Forelimb muscle (tissue), 1 donor: ENCODE measurements around the gene GGT6. TPM values are rescaled to one million over a fixed set of nuclear protein-coding genes. Genes with fewer than 3 reads are reported as not detected.
"Not testable (repeated sequence)": the region's sequence is repeated elsewhere in the genome, so short reads cannot be mapped to it uniquely, and the experiment has no call there.

ENCODE experiments used
- DNase-seq: peaks from one replicate; pipeline ENCODE4 v3.0.0-alpha.2; 2013; ENCODE audit warnings: low read depth
- polyA plus RNA-seq: library from polyadenylated mRNA; unstranded; fragments of 120-200 nt; gene quantifications from one replicate; pipeline ENCODE4 v1.2.1, GENCODE V29; 2013; ENCODE audit not compliant: insufficient read length

GGT6 gene
- polyA plus RNA-seq, result 0.18 TPM

- DNase-seq, result no peak
These were observed at the start of gene GGT6 for GRCh38 chr17:4560421-4560820. TSS of gene GGT6 (minus strand) at chr17:4560577. CDS start at chr17:4560521, 56 bp downstream.

- DNase-seq, result no peak
These were observed 49.8 kb upstream of the GGT6 start for GRCh38 chr17:4610162-4610561.

GRCh38 chr17:4609761-4610160 lies 49.4 kb upstream of the GGT6 start:
- DNase-seq, result no peak

- no peak for DNase-seq
These were observed 47.4 kb upstream of the GGT6 start for GRCh38 chr17:4607773-4608187.

- no peak for DNase-seq
These were observed 46.9 kb upstream of the GGT6 start for GRCh38 chr17:4607261-4607741.

- DNase-seq, result no peak
These were observed 45.4 kb upstream of the GGT6 start for GRCh38 chr17:4605826-4606225.

GRCh38 chr17:4604736-4605135 lies 44.4 kb upstream of the GGT6 start:
- not testable (repeated sequence) for DNase-seq

- DNase-seq, result no peak
These were observed 43.8 kb upstream of the GGT6 start for GRCh38 chr17:4604111-4604644.

- DNase-seq, result no peak
These were observed 41.7 kb upstream of the GGT6 start for GRCh38 chr17:4602041-4602440.

- no peak for DNase-seq
These were observed 40.9 kb upstream of the GGT6 start for GRCh38 chr17:4601326-4601725.

- DNase-seq, result no peak
These were observed 40.2 kb upstream of the GGT6 start for GRCh38 chr17:4600563-4600962.

- no peak for DNase-seq
These were observed 39.3 kb upstream of the GGT6 start for GRCh38 chr17:4599505-4600281.

GRCh38 chr17:4598776-4599504 lies 38.6 kb upstream of the GGT6 start:
- DNase-seq, result no peak

- DNase-seq, result no peak
These were observed 37.6 kb upstream of the GGT6 start for GRCh38 chr17:4597975-4598374.

GRCh38 chr17:4596636-4597380 lies 36.4 kb upstream of the GGT6 start:
- DNase-seq, result no peak

GRCh38 chr17:4595685-4596342 lies 35.4 kb upstream of the GGT6 start:
- not testable (repeated sequence) for DNase-seq

- no peak for DNase-seq
These were observed 34.7 kb upstream of the GGT6 start for GRCh38 chr17:4594931-4595684.

- DNase-seq, result no peak
These were observed 34.0 kb upstream of the GGT6 start for GRCh38 chr17:4594406-4594805.

- no peak for DNase-seq
These were observed 32.6 kb upstream of the GGT6 start for GRCh38 chr17:4593021-4593421.

- DNase-seq, result no peak
These were observed 32.0 kb upstream of the GGT6 start for GRCh38 chr17:4592240-4593005.
